NCI-H2107 treated with DMSO at 0.1 percent for 48 hours (cell line): Measurements from ENCODE around the gene CDH23.

Experiments
- DNase-seq: peaks from one replicate; lab custom pipeline; 2025; ENCODE audit not compliant: unreplicated experiment; lab: John Stamatoyannopoulos, UW

CDH23 gene

DNA sequence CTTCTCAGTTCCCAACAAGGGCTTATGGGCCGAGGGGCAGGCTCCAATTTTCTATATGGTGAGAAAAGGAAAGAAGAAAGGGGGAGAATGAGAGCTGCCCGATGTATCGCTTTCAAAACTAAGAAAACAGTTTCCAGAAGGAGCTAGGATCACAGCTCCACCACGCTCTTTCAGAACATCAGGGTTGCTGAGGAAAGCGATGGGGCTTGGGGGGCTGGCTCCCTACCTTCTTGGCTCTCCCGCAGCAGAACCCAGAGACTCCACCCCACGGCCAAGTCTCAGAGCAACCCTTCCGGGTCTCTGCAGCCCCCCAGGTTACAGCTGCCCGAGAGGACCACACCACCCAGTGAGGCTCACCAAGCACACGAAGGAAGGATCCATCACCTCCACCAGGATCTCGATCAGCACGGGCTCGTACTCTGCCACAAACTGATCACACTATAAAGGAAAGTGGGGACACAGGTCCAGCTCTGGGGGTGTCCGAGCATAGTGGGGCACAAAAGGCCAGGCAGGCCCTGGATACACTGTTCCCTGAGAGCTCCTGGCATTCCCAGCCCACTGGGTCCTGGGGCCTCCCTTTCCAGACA, 422.0 kb downstream of the CDH23 start:
- DNase-seq, result no peak

DNA sequence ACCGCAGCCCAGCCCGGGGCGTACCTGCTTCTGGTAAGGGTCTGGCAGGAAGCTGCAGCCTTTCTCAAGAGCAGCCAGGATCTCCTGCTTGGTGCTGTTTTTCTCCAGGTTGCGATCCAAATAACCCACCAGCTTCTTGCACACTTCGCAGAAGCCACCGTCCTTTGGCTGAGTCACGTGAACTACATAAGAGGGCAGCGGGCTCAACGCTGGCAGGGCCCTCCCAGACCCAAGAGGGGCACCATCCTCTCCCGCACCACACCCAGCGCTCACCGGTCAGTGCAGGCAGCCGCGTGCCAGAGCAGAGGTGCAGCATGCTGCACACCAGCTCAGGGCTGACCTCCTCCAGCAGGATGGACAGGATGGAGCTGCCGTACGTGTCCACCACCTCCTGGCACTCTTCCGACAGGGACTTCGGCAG, 422.7 kb downstream of the CDH23 start:
- no peak for DNase-seq

DNA sequence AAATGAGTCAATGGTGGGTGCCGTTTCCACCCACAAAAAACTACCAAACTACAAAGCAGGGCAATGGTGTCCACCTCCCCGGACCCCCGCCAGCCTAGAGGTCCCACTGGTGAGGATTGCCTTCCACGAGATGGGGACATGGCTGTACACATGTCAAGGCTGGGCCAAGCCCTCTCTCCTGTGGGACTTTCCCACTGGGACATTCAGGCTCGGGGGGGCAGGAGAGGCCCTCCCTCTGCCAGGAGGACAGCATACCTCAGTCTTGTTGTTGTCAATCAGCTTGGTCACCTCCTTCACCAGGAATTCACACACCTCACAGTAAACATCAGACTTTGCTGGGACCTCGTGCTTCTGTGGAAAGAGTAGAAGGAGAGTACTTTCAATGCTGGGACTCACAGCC, 423.3 kb downstream of the CDH23 start:
- DNase-seq, result no peak

DNA sequence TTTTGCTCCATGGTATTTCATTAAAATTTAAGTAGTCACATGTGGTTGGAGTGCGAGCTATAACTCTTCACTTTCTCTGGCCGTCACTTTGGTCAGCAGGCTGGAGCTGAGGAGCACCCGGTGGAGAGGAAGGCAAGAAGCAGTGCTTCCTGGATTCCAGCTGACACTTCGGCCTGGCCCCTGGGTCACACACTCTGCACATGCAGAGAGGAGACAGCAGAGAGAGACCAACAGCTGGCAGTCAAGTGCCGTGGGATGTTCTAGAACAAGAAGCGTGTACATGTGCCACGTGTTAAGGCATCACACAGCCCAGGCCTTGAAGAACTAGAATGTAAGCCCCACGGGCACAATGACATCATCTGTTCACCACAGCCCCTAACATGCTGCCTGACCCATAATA, 424.2 kb downstream of the CDH23 start:
- no peak for DNase-seq

DNA sequence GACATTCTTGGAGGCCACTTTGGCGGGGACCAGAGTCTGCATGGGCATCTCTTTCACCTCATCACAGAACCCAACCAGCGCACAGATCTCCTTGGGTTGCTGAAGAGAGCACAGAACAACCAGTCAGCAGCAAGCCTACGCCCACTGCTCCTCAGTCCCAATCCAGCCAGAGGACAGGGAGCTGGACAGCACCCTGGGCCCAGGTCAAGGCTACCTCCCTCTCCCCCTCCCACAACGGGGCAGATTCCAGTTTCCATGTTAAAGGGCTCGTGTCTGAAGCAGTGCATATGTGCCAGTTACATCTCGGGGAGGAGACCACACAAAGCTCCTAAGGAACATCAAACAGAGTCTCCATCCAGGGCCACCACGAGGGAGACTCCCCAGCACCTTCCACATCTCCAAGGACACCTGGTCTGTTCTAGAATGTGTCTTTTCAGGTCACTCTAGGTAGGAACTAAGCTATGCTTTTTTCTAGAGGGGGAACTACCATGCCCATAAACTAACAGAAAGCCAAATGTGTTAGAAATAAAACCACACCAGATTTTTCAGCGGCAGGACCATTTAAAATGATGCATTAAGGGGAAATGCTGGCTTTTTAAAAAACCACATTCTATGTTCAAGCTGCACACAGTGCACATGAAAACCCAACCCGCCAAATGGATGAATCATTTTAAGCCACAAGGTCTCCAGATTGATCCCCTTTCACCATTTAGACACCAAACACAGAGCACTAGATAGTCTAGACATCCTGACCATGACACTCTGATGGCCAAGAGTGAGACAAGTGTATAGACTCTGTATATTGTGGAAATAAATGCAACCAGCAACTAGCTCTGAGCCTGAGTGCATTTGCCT, 425.4 kb downstream of the CDH23 start:
- DNase-seq, result no peak

DNA sequence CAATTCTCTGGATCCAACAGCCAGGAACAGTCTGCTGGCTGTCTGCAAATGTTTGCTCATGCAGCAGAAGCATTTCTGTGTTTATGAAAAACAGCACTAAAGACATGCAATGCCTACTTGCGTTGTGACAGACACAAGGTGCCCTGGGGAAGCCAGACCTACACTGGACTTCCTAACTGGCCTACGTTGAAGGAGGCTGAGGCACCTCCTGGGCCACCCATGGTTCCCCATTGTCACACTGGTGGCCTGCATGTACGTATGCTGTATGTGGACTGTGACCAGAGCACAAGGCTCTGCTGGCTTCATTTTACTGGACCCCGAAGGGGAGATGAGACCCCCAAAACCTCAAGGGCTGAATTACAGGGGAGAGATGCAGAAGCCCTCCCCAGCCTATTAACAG, 426.6 kb downstream of the CDH23 start:
- DNase-seq, result no peak

DNA sequence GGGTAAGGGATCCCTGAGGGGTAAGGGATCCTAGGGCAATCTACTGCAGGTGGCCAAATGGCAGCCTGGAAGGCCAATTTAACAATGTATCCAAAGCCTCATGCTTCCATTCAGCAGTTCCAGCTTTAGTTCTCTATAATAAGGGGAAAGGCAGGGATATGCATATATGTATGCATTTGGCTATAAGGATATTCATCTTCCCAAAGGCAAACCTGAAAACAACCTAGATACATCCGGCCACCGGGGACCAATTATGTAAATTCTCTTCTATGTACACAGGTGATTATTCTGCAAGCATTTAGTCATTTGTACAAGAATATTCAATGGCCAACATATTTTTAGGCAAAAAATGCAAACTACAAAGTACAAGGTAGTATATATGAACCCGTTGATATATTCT, 427.6 kb downstream of the CDH23 start:
- DNase-seq, result no peak

DNA sequence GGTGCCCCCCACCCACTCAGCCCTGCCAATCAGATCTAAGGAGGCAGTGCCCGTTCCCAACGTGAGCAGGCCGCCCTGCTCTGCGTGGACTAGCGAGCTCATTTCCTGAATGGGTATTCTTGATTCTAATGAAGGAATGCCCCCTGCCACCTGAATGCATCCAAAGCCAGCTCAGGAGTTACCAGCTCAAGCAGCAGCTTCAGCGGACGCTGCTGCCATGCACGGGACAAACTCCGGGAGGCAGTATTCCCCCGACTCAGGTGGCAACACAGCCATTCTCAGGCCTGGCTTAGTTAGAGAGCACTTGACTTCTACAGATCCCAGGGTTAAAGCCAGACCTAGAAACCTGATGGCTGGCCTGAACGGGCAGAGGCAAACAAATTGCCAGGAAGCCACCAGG, 428.5 kb downstream of the CDH23 start:
- DNase-seq, result no peak

DNA sequence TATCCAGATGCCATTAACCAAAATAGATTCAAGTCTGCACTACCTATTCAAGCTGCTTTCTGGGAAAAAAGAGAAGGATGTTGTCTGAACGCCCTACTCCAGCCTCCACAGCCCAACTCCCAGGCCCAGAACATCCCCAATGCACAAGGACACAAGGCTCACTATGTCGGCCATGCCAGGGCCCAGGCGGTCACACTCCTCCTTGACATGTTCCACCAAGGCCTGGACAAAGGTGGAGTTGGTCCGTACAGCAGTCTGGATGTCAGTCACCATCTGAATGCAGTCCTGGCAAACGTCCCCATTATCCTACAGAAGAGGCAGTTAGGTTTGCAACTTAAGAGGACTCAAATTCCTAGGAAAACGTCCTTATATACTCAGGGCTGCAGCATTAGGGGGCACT, 431.1 kb downstream of the CDH23 start:
- no peak for DNase-seq

DNA sequence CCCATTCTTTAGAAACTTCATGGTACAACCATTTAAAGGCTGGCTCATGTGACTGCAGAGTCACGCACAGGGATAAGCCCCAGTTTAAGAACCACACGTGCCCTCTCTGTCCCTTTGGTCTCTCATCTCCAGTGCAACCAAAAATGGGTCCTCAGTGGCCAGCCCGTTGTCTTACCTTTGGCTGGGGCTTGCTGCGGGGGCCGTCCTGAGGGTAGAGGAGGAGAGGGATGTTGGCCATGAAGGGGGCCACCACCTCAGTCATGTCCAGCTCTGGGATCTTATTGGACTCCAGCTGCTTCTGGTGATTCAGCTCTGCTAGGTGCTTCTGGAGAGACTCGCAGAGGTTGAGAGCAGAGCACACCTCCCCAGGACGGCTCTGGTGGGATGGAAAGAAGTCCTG, 432.0 kb downstream of the CDH23 start:
- DNase-seq, result no peak

DNA sequence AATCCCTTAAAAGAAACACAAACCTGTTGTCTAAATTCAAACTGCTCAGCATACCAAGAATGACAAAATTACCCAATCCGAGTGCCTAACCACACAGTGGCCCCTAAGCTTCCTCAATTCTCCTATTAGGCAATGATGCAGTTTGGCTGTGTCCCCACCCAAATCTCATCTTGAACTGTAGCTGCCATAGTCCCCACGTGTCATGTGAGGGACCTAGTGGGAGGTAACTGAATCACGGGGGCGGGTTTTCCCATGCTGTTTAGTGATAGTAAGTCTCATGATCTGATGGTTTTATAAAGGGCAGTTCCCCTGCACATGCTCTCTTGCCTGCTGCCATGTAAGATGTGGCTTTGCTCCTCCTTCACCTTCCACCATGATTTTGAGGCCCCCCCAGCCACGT, 432.5 kb downstream of the CDH23 start:
- no peak for DNase-seq

DNA sequence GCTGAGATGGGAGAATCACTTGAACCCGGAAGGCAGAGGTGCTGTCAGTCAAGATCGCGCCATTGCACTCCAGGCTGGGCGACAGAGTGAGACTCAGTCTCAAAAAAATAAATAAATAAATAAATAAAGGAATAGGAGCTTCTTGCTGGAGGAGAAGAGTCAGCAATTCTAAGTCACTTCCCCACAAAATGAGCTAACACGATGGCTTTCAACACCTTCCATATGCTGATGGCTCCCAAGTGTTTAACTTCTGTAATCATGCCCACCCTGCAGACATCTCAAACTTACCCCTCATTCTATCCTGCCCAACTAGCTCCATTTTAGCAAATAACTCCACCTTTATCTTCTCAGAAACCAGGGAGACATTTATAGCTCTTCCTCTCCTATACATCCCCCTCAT, 433.2 kb downstream of the CDH23 start:
- DNase-seq, result no peak

DNA sequence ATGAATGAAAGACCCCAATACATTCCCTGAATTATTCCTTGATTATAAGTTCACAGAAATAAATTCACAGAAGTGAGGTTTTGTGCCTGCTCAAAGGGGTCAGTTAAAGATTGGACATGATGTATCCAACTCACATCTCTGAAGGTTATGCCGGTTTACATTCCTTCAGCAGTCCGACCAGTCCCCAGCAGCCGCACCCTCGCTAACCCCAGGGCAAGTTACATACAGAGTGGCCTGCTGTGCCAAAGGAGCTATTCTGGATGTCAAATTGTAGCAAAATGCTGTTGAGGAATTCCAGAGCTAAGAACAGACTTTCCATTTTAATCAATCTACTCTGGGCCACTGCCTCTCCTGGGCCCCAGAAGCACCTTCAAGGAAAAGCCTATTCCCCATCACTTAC, 434.0 kb downstream of the CDH23 start:
- no peak for DNase-seq

DNA sequence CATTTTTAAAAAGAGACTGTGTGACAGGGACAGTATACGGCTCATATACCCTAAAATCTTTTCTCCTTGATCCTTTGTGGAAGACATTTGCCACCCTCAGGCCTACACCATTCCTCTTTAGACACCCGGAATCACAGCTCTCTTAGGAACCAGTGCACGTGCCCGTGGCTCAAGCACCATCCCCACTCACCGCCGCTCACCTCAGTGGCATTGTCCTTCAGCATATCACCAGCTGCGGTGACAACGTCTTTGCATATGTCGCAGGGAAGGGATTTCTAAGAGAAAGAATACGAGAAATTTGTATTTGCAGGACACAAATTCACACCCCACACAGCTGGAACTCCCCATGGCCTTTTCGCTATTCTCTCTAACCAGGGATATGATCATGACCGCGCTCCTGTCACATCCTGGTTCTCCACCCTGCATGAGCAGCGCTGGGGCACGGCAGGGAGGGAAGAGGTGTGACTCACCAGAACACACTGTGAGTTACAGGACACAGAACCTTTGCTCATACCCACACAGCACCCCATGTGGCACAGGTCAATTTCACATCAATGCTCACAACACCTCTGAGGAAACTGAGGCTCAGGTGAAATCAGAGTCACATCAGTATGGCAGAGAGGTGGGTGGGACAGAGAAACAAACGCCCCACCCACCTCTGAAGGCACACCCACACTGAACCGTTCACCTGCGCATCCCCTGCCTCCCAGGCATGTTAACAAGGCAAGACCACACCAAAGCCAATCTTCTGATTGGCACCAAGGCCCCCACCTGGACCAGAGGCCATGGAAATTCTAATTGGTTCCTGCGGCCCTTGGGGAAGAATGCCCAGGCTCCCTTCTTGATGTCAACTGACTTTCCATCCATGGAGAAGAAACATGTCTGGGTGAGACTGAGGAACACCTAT, 435.2 kb downstream of the CDH23 start:
- DNase-seq, result no peak

DNA sequence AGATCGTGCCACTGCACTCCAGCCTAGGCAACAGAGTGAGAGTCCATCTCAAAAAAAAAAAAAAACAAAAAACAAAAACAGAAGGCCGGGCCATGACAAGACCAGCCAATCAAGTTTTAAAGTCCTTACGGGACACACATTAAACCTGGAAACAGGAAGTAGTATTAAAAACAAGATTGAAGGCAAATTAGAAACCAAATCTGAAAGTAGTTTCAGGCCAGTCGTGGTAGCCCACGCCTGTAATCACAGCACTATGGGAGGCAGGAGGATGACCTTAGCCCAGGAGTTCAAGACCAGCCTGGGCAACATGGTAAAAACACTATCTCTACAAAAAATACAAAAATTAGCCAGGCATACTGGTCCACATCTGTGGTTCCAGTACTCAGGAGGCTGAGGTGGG, 436.2 kb downstream of the CDH23 start:
- DNase-seq, result no peak

DNA sequence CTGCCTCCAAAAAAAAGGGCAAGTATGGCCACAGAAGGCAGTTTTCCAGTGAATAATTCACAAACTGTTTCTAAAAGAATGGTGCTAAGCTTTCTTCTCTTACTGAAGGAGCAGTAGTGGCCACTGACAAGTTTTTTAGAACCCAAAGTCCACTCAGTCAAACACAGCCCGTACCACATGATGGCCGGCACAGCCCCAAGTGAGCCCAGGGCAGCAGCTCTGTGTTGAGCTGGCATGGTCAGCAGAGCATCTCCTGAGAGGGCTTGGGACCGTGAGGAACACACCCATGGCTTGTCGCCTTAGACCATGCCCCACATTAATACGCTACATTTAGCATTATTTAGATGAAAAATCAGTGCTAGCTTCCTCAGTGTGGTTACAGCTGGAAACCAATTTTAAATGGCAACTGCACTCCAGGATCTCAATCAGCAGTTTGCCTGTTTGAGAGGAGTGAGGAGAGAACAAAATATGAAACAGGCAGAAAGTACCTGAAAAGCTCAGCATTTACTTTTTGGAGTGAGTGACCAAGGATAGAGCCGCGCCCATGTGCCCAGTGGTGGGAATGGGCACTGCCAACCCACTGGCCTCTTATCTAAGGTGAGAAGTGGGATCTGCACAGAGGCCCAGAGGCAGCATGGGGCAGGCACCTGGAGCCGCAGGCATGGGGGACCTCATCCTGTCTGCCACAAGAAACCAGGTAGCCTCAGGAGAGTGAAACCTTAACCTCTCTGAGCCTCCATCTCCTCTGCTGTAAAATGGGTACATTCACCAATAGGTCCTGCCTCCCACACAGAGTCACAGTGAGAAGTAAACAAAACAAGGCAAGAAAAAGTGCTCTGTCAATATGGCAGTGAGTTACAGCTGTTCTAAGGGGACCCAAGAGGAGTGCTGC, 437.0 kb downstream of the CDH23 start:
- no peak for DNase-seq

DNA sequence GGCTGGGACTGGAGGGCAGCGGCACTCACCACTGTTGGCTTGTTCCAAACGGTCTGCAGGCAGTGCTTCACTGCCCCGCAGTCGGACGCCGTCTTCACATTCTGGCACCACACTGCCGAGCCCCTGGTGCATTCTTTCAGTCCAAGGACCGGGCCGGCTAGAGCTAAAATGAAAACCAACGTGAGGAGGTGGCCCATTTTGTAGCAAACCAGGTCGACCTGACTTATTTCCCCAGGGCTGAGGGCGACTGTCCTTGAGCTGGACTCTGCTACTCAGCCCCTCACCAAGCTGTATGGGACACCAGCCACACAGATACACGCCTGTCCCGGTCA, 437.6 kb downstream of the CDH23 start:
- no peak for DNase-seq

DNA sequence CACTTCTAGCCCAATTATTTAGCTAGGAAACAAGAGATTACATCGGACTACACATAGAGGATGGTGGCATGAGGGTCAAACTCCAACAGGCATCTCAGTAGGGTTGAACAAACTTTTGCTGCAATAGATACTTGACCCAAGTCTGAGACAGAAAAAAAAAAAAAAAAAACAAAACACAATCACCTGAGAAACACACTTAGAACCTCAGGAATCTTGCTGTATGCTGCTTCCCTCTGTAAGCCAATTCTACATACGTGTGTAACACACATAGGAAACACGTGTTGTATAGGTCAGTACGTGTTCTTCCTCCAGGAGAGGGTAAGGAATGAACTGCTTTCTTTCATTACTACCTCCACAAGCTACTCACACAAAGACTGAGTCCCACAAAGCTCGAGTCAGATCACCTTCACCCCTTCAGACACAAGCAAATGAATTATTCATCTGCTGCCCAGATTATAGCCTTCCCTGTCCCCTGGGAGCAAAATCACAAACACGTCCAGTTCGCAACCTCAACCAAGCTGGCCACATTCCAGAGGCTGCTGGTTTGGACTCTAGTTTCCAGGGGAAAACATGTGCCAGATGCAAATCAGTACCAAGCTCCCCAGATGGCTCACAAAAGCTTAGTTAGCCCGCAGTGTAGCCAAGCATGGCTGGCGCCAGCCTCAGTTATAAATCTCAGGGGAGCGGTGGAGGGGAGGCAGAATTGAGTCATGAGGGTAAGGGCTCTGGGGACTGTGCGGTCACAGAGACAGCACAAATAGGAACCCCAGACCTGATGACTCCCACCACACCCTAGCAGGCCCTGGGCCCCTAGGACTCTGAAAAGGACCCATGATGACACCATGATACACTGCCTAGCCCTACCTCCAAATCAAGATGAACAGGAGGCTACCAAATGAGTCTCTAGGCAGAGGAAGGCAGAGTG, 439.2 kb downstream of the CDH23 start:
- peak; percentile 67 for DNase-seq

DNA sequence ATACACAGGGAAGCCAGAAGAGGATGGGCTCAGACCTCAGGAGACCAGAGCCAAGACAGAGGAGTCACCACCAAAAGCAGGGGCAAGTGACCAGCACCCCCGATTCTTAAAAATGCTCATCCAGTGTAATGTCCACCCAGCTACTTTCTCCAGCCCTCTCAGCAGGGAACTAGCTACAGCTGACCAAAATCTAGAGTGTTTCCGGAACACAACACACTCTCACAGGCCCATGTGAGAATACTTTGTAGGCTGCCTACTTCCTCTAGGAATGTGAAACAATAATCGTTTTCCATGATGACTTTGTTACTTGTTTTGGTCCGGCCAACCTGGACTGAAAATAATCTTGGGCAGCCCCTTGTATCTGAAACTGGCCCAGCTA, 439.9 kb downstream of the CDH23 start:
- DNase-seq, result no peak
